IgD-negative memory B cell (primary cell): ENCODE data around the gene SOX6. TPM values are rescaled to one million over a fixed set of nuclear protein-coding genes. Genes with fewer than 3 reads are reported as not detected.

Experiments used
- H3K27ac Mint-ChIP-seq, 3 donors: one replicate each; pipeline ENCODE4 v1.8.0; 2020 to 2022; ENCODE audit warnings: mild to moderate bottlenecking in 3 of 3, mixed read lengths in 3 of 3, moderate library complexity in 1 of 3
- H3K27me3 Mint-ChIP-seq: one replicate; pipeline ENCODE4 v1.8.0; 2021; ENCODE audit warnings: mixed read lengths
- H3K36me3 Mint-ChIP-seq: one replicate; pipeline ENCODE4 v1.8.0; 2020; ENCODE audit warnings: mild to moderate bottlenecking, mixed read lengths
- H3K4me1 Mint-ChIP-seq, 3 donors: one replicate each; pipeline ENCODE4 v1.8.0; 2020 to 2022; ENCODE audit warnings: mixed read lengths in 3 of 3, mild to moderate bottlenecking in 1 of 3
- H3K4me3 Mint-ChIP-seq, 4 donors: one replicate each; pipeline ENCODE4 v1.8.0; 2020 to 2022; ENCODE audit warnings: mild to moderate bottlenecking in 4 of 4, mixed read lengths in 4 of 4, moderate library complexity in 3 of 4
- H3K9me3 Mint-ChIP-seq, 3 donors: one replicate each; pipeline ENCODE4 v1.8.0; 2020 to 2021; ENCODE audit warnings: mixed read lengths in 3 of 3, mild to moderate bottlenecking in 1 of 3
- polyA plus RNA-seq: library from polyadenylated mRNA; unstranded; fragments of 300-500 nt; fragmentation: Illumina TruSeq; gene quantifications from one replicate; pipeline ENCODE4 v1.2.3, GENCODE V29; 2021

SOX6 gene
- polyA plus RNA-seq, 1 donor from 2014 or later: not detected

- Mint-ChIP-seq H3K36me3 (no peaks in the 10 kb centered on the region), H3K4me1 (no peaks in the 10 kb centered on the region), H3K27me3 (no peaks in the 10 kb centered on the region), H3K4me3 (no peak overlapping the region), H3K9me3 (peaks cover 0 to 4% (median 4%) of the 10 kb centered on the region in 3 donors), H3K27ac (no peak overlapping the region)
Measured at GRCh38 chr11:16313846-16314245, 42.5 kb downstream of the SOX6 start.

GRCh38 chr11:16312233-16312765, 44.0 kb downstream of the SOX6 start:
- H3K9me3 Mint-ChIP-seq: peaks cover 3 to 8% (median 4%) of the 10 kb centered on the region in 3 donors
- no peak overlapping the region for H3K27ac Mint-ChIP-seq
- H3K4me3 Mint-ChIP-seq: no peak overlapping the region
- no peaks in the 10 kb centered on the region for H3K27me3 Mint-ChIP-seq
- H3K4me1 Mint-ChIP-seq: no peaks in the 10 kb centered on the region
- no peaks in the 10 kb centered on the region for H3K36me3 Mint-ChIP-seq

GRCh38 chr11:16311831-16312230, 44.5 kb downstream of the SOX6 start:
- Mint-ChIP-seq H3K27me3 (no peaks in the 10 kb centered on the region), H3K27ac (no peak overlapping the region), H3K4me1 (no peaks in the 10 kb centered on the region), H3K4me3 (no peak overlapping the region), H3K9me3 (peaks cover 3 to 8% (median 4%) of the 10 kb centered on the region in 3 donors), H3K36me3 (no peaks in the 10 kb centered on the region)

- Mint-ChIP-seq H3K4me1 (no peaks in the 10 kb centered on the region), H3K36me3 (no peaks in the 10 kb centered on the region), H3K27me3 (no peaks in the 10 kb centered on the region), H3K27ac (no peak overlapping the region), H3K4me3 (no peak overlapping the region), H3K9me3 (peaks cover 3 to 8% (median 3%) of the 10 kb centered on the region in 3 donors)
Measured at GRCh38 chr11:16310943-16311342, 45.4 kb downstream of the SOX6 start.

- Mint-ChIP-seq H3K27me3 (no peaks in the 10 kb centered on the region), H3K4me3 (no peak overlapping the region), H3K36me3 (no peaks in the 10 kb centered on the region), H3K4me1 (no peaks in the 10 kb centered on the region), H3K27ac (no peak overlapping the region), H3K9me3 (peaks cover 3 to 8% (median 3%) of the 10 kb centered on the region in 3 donors)
Measured at GRCh38 chr11:16309226-16309625, 47.1 kb downstream of the SOX6 start.

GRCh38 chr11:16301462-16301861, 54.9 kb downstream of the SOX6 start:
- Mint-ChIP-seq H3K27ac (no peak overlapping the region), H3K36me3 (no peaks in the 10 kb centered on the region), H3K4me1 (no peaks in the 10 kb centered on the region), H3K9me3 (peaks cover 4 to 9% (median 6%) of the 10 kb centered on the region in 3 donors), H3K4me3 (no peak overlapping the region), H3K27me3 (no peaks in the 10 kb centered on the region)

GRCh38 chr11:16299884-16300782, 56.2 kb downstream of the SOX6 start:
- no peaks in the 10 kb centered on the region for H3K36me3 Mint-ChIP-seq
- peak overlapping the region in 1 of 3 donors; percentile 35 for H3K27ac Mint-ChIP-seq
- no peaks in the 10 kb centered on the region for H3K4me1 Mint-ChIP-seq
- no peak overlapping the region for H3K4me3 Mint-ChIP-seq
- no peaks in the 10 kb centered on the region for H3K27me3 Mint-ChIP-seq
- peaks cover 5 to 7% (median 6%) of the 10 kb centered on the region in 3 donors for H3K9me3 Mint-ChIP-seq

- H3K4me3 Mint-ChIP-seq: no peak overlapping the region
- no peaks in the 10 kb centered on the region for H3K4me1 Mint-ChIP-seq
- H3K27ac Mint-ChIP-seq: no peak overlapping the region
- H3K27me3 Mint-ChIP-seq: no peaks in the 10 kb centered on the region
- H3K36me3 Mint-ChIP-seq: no peaks in the 10 kb centered on the region
- peaks cover 5 to 7% (median 6%) of the 10 kb centered on the region in 3 donors for H3K9me3 Mint-ChIP-seq
Measured at GRCh38 chr11:16299390-16299789, 57.0 kb downstream of the SOX6 start.

GRCh38 chr11:16297332-16297731, 59.0 kb downstream of the SOX6 start:
- no peaks in the 10 kb centered on the region for H3K4me1 Mint-ChIP-seq
- H3K9me3 Mint-ChIP-seq: peaks cover 5 to 6% (median 5%) of the 10 kb centered on the region in 3 donors
- H3K4me3 Mint-ChIP-seq: no peak overlapping the region
- H3K36me3 Mint-ChIP-seq: no peaks in the 10 kb centered on the region
- H3K27ac Mint-ChIP-seq: no peak overlapping the region
- H3K27me3 Mint-ChIP-seq: no peaks in the 10 kb centered on the region

- Mint-ChIP-seq H3K36me3 (no peaks in the 10 kb centered on the region), H3K4me3 (no peak overlapping the region), H3K9me3 (peaks cover 0 to 5% (median 0%) of the 10 kb centered on the region in 3 donors), H3K4me1 (no peaks in the 10 kb centered on the region), H3K27ac (no peak overlapping the region), H3K27me3 (no peaks in the 10 kb centered on the region)
Measured at GRCh38 chr11:16296273-16296672, 60.1 kb downstream of the SOX6 start.

- H3K4me3 Mint-ChIP-seq: no peak overlapping the region
- no peak overlapping the region for H3K27ac Mint-ChIP-seq
- peaks cover 0 to 5% (median 0%) of the 10 kb centered on the region in 3 donors for H3K9me3 Mint-ChIP-seq
- H3K27me3 Mint-ChIP-seq: no peaks in the 10 kb centered on the region
- H3K36me3 Mint-ChIP-seq: no peaks in the 10 kb centered on the region
- no peaks in the 10 kb centered on the region for H3K4me1 Mint-ChIP-seq
Measured at GRCh38 chr11:16295592-16295991, 60.8 kb downstream of the SOX6 start.

GRCh38 chr11:16293204-16293681, 63.1 kb downstream of the SOX6 start:
- Mint-ChIP-seq H3K4me1 (no peaks in the 10 kb centered on the region), H3K27ac (no peak overlapping the region), H3K9me3 (peaks cover 0 to 3% (median 3%) of the 10 kb centered on the region in 3 donors), H3K4me3 (no peak overlapping the region), H3K27me3 (no peaks in the 10 kb centered on the region), H3K36me3 (no peaks in the 10 kb centered on the region)

GRCh38 chr11:16292167-16292859, 64.0 kb downstream of the SOX6 start:
- Mint-ChIP-seq H3K4me1 (no peaks in the 10 kb centered on the region), H3K27me3 (no peaks in the 10 kb centered on the region), H3K36me3 (no peaks in the 10 kb centered on the region), H3K9me3 (peaks cover 0 to 3% (median 3%) of the 10 kb centered on the region in 3 donors), H3K27ac (no peak overlapping the region), H3K4me3 (no peak overlapping the region)

- Mint-ChIP-seq H3K4me3 (no peak overlapping the region), H3K9me3 (peaks cover 0 to 3% (median 3%) of the 10 kb centered on the region in 3 donors), H3K36me3 (no peaks in the 10 kb centered on the region), H3K27ac (no peak overlapping the region), H3K27me3 (no peaks in the 10 kb centered on the region), H3K4me1 (no peaks in the 10 kb centered on the region)
Measured at GRCh38 chr11:16291729-16292128, 64.6 kb downstream of the SOX6 start.

- Mint-ChIP-seq H3K4me1 (no peaks in the 10 kb centered on the region), H3K9me3 (peaks cover 0 to 3% (median 0%) of the 10 kb centered on the region in 3 donors), H3K27ac (no peak overlapping the region), H3K27me3 (no peaks in the 10 kb centered on the region), H3K36me3 (no peaks in the 10 kb centered on the region), H3K4me3 (no peak overlapping the region)
Measured at GRCh38 chr11:16289541-16289940, 66.8 kb downstream of the SOX6 start.
